Psoas muscle (tissue), 8 donors: ENCODE data around the gene ITPA. TPM values are rescaled to one million over a fixed set of nuclear protein-coding genes. Genes with fewer than 3 reads are reported as not detected.

Experiments
- ATAC-seq, 4 donors: fragments of 200-7000 bp; cut with Tn5 transposase; one replicate each; pipeline ENCODE4 v1.9.1; 2020; ENCODE audit warnings: moderate library complexity in 3 of 4, mild to moderate bottlenecking in 2 of 4
- DNase-seq, 2 donors: peaks; one replicate each; pipeline ENCODE4 v3.0.0-alpha.2; 2020
- H3K27ac ChIP-seq: fragments of 200-600 bp; one replicate; pipeline ENCODE4 v1.8.0; 2022
- H3K27me3 ChIP-seq, 3 donors: fragments of 200-600 bp in 1 of 3; one replicate each; pipeline versions ENCODE4 v1.6.1 to v1.8.0; 2013 to 2022; ENCODE audit warnings: low read length in 2 of 3, mild to moderate bottlenecking in 2 of 3, moderate library complexity in 1 of 3; ENCODE audit not compliant: insufficient read depth in 3 of 3
- H3K36me3 ChIP-seq, 2 donors: fragments of 200-600 bp in 1 of 2; one replicate each; pipeline versions ENCODE4 v1.6.1 to v1.8.0; 2013 to 2022; ENCODE audit warnings: low read depth in 1 of 2, mild to moderate bottlenecking in 1 of 2, moderate library complexity in 1 of 2; ENCODE audit not compliant: insufficient read depth in 1 of 2
- H3K4me1 ChIP-seq: fragments of 200-600 bp; one replicate; pipeline ENCODE4 v1.8.0; 2022
- H3K4me3 ChIP-seq: fragments of 200-600 bp; one replicate; pipeline ENCODE4 v1.8.0; 2022; ENCODE audit warnings: mild to moderate bottlenecking
- H3K9me3 ChIP-seq: fragments of 200-600 bp; one replicate; pipeline ENCODE4 v1.8.0; 2022
- CTCF ChIP-seq: fragments of 200-600 bp; IDR thresholded peaks from one replicate; pipeline ENCODE4 v1.8.0; 2022; ENCODE audit warnings: antibody characterized with exemption
- WGBS, 3 donors: extraction: QIAGEN DNeasy Blood & Tissue Kit; methylation state at CpG; one replicate each; pipeline versions ENCODE4 v1.1.6 to v1.1.7; 2013; 5-methylcytosine and 5-hydroxymethylcytosine counted together
- intact Hi-C, 2 donors: fragments of 100-400 bp; cut with DNase I; formaldehyde crosslinking; loops; one replicate each; pipeline versions ENCODE4 v1.11.0 to v1.14.2; 2022
- polyA plus RNA-seq, 3 donors: library from polyadenylated mRNA; stranded (reverse); fragments of 200-250 nt; gene quantifications; one replicate each; pipeline ENCODE4 v1.2.3, GENCODE V29; 2013
- total RNA-seq, 4 donors: library from RNA; stranded (reverse); fragmentation: NEBNext Ultra II Directional in 2 of 4; extraction: Animal tissue kit (Norgen Biotek cat#: 25700) in 2 of 4; gene quantifications; one replicate each; pipeline versions ENCODE4 v1.2.1 to v1.2.4, GENCODE V29; 2021 to 2023
- donor health status: healthy with polysubstance abuse.
- donor health status: DM: no; HTN: no; CAD: no; lungs with moderate emphysema.
- donor health status: Bipolar disorder and iron deficiency.
- donor health status: healthy.
- donor health status: DM: yes; HTN: yes; CAD: no.
- donor health status: DM: no; HTN: no; CAD: no.
- donor health status: DM: no; HTN: no; CAD: no.
- donor health status: DM: yes; HTN: yes; CAD: no.

Gene ITPA
- total and polyA plus RNA-seq, 7 donors = 19.6 to 83.9 (median 26.0) TPM

GRCh38 chr20:3173610-3174441, 35.5 kb upstream of the ITPA start:
- peaks cover 0 to 3% of the 10 kb centered on the region in 2 donors for H3K36me3 ChIP-seq
- peak; percentile 32 for TF ChIP-seq CTCF
- ATAC-seq = peak; percentile 93 to 96 (median 94)
- H3K9me3 ChIP-seq = no peaks in the 10 kb centered on the region
- WGBS, 3 donors = 1% methylated on average over 75 to 84 of the region's 84 CpGs
- H3K4me1 ChIP-seq = peaks cover 17% of the 10 kb centered on the region
- peak overlapping the region; percentile 81 for H3K4me3 ChIP-seq
- H3K27me3 ChIP-seq = no peaks in the 10 kb centered on the region
- intact Hi-C loops = no loop called here
- DNase-seq = peak; percentile 91 to 94
- H3K27ac ChIP-seq = peak overlapping the region; percentile 79

- intact Hi-C loops = no loop called here
- WGBS, 3 donors = 21 to 37% (median 32%) methylated on average over 13 of the region's 13 CpGs
- peak overlapping the region; percentile 79 for H3K27ac ChIP-seq
Observed at GRCh38 chr20:3174442-3175261, 34.6 kb upstream of the ITPA start.

GRCh38 chr20:3175270-3175669, 34.0 kb upstream of the ITPA start:
- Histone ChIP-seq H3K9me3 (no peaks in the 10 kb centered on the region), H3K4me3 (peak overlapping the region; percentile 81), H3K4me1 (peaks cover 17% of the 10 kb centered on the region), H3K36me3 (peaks cover 0 to 9% of the 10 kb centered on the region in 2 donors), H3K27me3 (no peaks in the 10 kb centered on the region), H3K27ac (peak overlapping the region; percentile 79)
- DNase-seq (no peak), ATAC-seq (no peak)
- intact Hi-C loops = no loop called here
- WGBS, 3 donors = 38 to 76% (median 62%) methylated on average over 1 of the region's 1 CpG
- TF ChIP-seq CTCF = no peak

More at GRCh38 chr20:3174442-3175261, 34.6 kb upstream of the ITPA start:
- ATAC-seq (peak in 1 of 4 donors; percentile 48), DNase-seq (no peak)
- Histone ChIP-seq H3K36me3 (peaks cover 0 to 3% of the 10 kb centered on the region in 2 donors), H3K4me1 (peaks cover 17% of the 10 kb centered on the region), H3K27me3 (no peaks in the 10 kb centered on the region), H3K4me3 (peak overlapping the region; percentile 81), H3K9me3 (no peaks in the 10 kb centered on the region)
- TF ChIP-seq CTCF = no peak

GRCh38 chr20:3177746-3178485, 31.4 kb upstream of the ITPA start:
- H3K4me3 ChIP-seq = no peak overlapping the region
- 80 to 87% (median 81%) methylated on average over 8 of the region's 8 CpGs for WGBS, 3 donors
- peaks cover 13% of the 10 kb centered on the region for H3K4me1 ChIP-seq
- TF ChIP-seq CTCF = no peak
- no peaks in the 10 kb centered on the region for H3K9me3 ChIP-seq
- H3K36me3 ChIP-seq = peaks cover 0 to 16% of the 10 kb centered on the region in 2 donors
- peak overlapping the region; percentile 30 for H3K27ac ChIP-seq
- DNase-seq = peak in 1 of 2 donors; percentile 17
- H3K27me3 ChIP-seq = no peaks in the 10 kb centered on the region
- no peak for ATAC-seq
- intact Hi-C loops = no loop called here
